CD4-positive, alpha-beta memory T cell (primary cell): ENCODE measurements around the gene EIF3J. TPM values are rescaled to one million over a fixed set of nuclear protein-coding genes. Genes with fewer than 3 reads are reported as not detected.
A peak's percentile ranks its signal among the peaks of the same experiment; 100 is the strongest.
"Not testable (repeated sequence)": the region's sequence is repeated elsewhere in the genome, so short reads cannot be mapped to it uniquely, and the experiment has no call there.

Experiments used
- CTCF ChIA-PET: fragments of 350-600 bp; sonication (Branson Sonifier 250); formaldehyde crosslinking; loops from one replicate; lab custom pipeline; 2021; ENCODE audit warnings: inconsistent platforms; ENCODE audit not compliant: partially characterized antibody; lab: Charles Lee
- POLR2A ChIA-PET: fragments of 350-600 bp; sonication (Branson Sonifier 250); formaldehyde crosslinking; loops from one replicate; lab custom pipeline; 2021; ENCODE audit not compliant: partially characterized antibody; lab: Charles Lee
- DNase-seq, 5 donors: peaks; one replicate each; pipeline versions ENCODE4 v3.0.0 to v3.0.0-alpha.2; 2020 to 2022; ENCODE audit warnings: mixed read lengths in 1 of 5
- H3K27ac ChIP-seq: one replicate; pipeline ENCODE4 v1.7.0; 2013; ENCODE audit warnings: low read depth, low read length
- H3K27me3 ChIP-seq: 2 replicates; pipeline ENCODE4 v1.7.0; 2013; ENCODE audit warnings: mild to moderate bottlenecking, low read length, moderate library complexity; ENCODE audit not compliant: insufficient read depth
- H3K36me3 ChIP-seq: 2 replicates; pipeline ENCODE4 v1.7.0; 2013; ENCODE audit warnings: mild to moderate bottlenecking, low read length, moderate library complexity; ENCODE audit not compliant: insufficient read depth
- H3K4me1 ChIP-seq: 2 replicates; pipeline ENCODE4 v1.7.0; 2013; ENCODE audit warnings: mild to moderate bottlenecking, low read length, moderate library complexity; ENCODE audit not compliant: insufficient read depth
- H3K4me3 ChIP-seq, 2 donors: one replicate each; pipeline ENCODE4 v1.7.0; 2013; ENCODE audit warnings: low read length in 2 of 2, mild to moderate bottlenecking in 1 of 2
- H3K9me3 ChIP-seq, 2 donors: one replicate each; pipeline ENCODE4 v1.7.0; 2013; ENCODE audit warnings: low read length in 2 of 2, control low read depth in 1 of 2; ENCODE audit not compliant: control insufficient read depth in 1 of 2
- H3K27ac Mint-ChIP-seq, 7 donors: one replicate each; pipeline ENCODE4 v1.8.0; 2020 to 2021; ENCODE audit warnings: mixed read lengths in 7 of 7, mild to moderate bottlenecking in 6 of 7, inconsistent platforms in 3 of 7, moderate library complexity in 3 of 7
- H3K27me3 Mint-ChIP-seq, 2 donors: one replicate each; pipeline ENCODE4 v1.8.0; 2020 to 2021; ENCODE audit warnings: mixed read lengths in 2 of 2
- H3K36me3 Mint-ChIP-seq, 2 donors: one replicate each; pipeline ENCODE4 v1.8.0; 2020 to 2021; ENCODE audit warnings: mixed read lengths in 2 of 2, inconsistent platforms in 1 of 2, mild to moderate bottlenecking in 1 of 2
- H3K4me1 Mint-ChIP-seq, 4 donors: one replicate each; pipeline ENCODE4 v1.8.0; 2020 to 2021; ENCODE audit warnings: mixed read lengths in 4 of 4, mild to moderate bottlenecking in 1 of 4
- H3K4me3 Mint-ChIP-seq, 8 donors: one replicate each; pipeline ENCODE4 v1.8.0; 2020 to 2021; ENCODE audit warnings: mixed read lengths in 8 of 8, mild to moderate bottlenecking in 7 of 8, moderate library complexity in 6 of 8, inconsistent platforms in 3 of 8
- H3K9me3 Mint-ChIP-seq, 8 donors: one replicate each; pipeline ENCODE4 v1.8.0; 2020 to 2021; ENCODE audit warnings: mixed read lengths in 8 of 8, mild to moderate bottlenecking in 5 of 8, inconsistent platforms in 3 of 8, moderate library complexity in 1 of 8
- intact Hi-C: fragments of 100-400 bp; cut with micrococcal nuclease; formaldehyde crosslinking; loops from one replicate; pipeline ENCODE4 v1.15.1; 2023
- polyA plus RNA-seq, 2 donors: library from polyadenylated mRNA; unstranded; fragments of 300-500 nt; fragmentation: Illumina TruSeq; gene quantifications; one replicate each; pipeline ENCODE4 v1.2.3, GENCODE V29; 2021
- total RNA-seq, 2 experiments: library from RNA; stranded (reverse); gene quantifications; one replicate each; pipeline ENCODE4 v1.2.3, GENCODE V29; 2021

Gene EIF3J
- total and polyA plus RNA-seq, 4 experiments from 2014 or later = 20.4 to 76.8 (median 48.0) TPM

GRCh38 chr15:44549152-44549551 lies 12.2 kb downstream of the EIF3J start:
- DNase-seq, intact Hi-C loops, H3K27me3 ChIP-seq, H3K9me3 ChIP-seq, H3K4me3 Mint-ChIP-seq, H3K27ac ChIP-seq, H3K4me3 ChIP-seq, H3K9me3 Mint-ChIP-seq, H3K27me3 Mint-ChIP-seq: not testable (repeated sequence)
- peaks cover 20% of the 10 kb centered on the region for H3K36me3 ChIP-seq
- peaks cover 10 to 42% of the 10 kb centered on the region in 2 donors for H3K36me3 Mint-ChIP-seq
- H3K4me1 Mint-ChIP-seq = peaks cover 25 to 55% (median 36%) of the 10 kb centered on the region in 4 donors
- ChIA-PET POLR2A (interaction anchor here (1.0 kb wide), 1 partner anchor 11 kb away, joined by 4 read pairs; no protein-coding TSS in a partner anchor), CTCF (interaction anchor here (1.5 kb wide), 2 partner anchors 10 to 22 kb away, joined by 4 to 5 read pairs; no protein-coding TSS in a partner anchor)
- peak overlapping the region in 1 of 7 donors; percentile 46 for H3K27ac Mint-ChIP-seq
- H3K4me1 ChIP-seq = peaks cover 44% of the 10 kb centered on the region

- no peaks in the 10 kb centered on the region for H3K27me3 Mint-ChIP-seq
- H3K36me3 Mint-ChIP-seq = peaks cover 15 to 52% of the 10 kb centered on the region in 2 donors
- H3K9me3 Mint-ChIP-seq = no peaks in the 10 kb centered on the region
- CTCF ChIA-PET = interaction anchor here (0.7 to 1.6 kb wide), 6 partner anchors 9 to 186 kb away, joined by 3 to 7 read pairs (median 4); no protein-coding TSS in a partner anchor
- H3K27ac ChIP-seq = no peak overlapping the region
- no peak overlapping the region for H3K4me3 Mint-ChIP-seq
- peak overlapping the region; percentile 25 to 90 (median 59) for H3K27ac Mint-ChIP-seq
- POLR2A ChIA-PET = interaction anchor here (0.6 to 1.0 kb wide), 4 partner anchors 12 to 596 kb away, joined by 3 to 4 read pairs (median 4); no protein-coding TSS in a partner anchor
- peak in 4 of 5 donors; percentile 30 to 57 (median 32) for DNase-seq
- peaks cover 33 to 61% (median 43%) of the 10 kb centered on the region in 4 donors for H3K4me1 Mint-ChIP-seq
- peaks cover 47% of the 10 kb centered on the region for H3K4me1 ChIP-seq
- no peak overlapping the region for H3K4me3 ChIP-seq
- intact Hi-C loops = no loop called here
- H3K27me3 ChIP-seq = no peaks in the 10 kb centered on the region
- H3K36me3 ChIP-seq = peaks cover 26% of the 10 kb centered on the region
- no peaks in the 10 kb centered on the region for H3K9me3 ChIP-seq
These were observed 13.3 kb downstream of the EIF3J start for GRCh38 chr15:44550256-44550655.

GRCh38 chr15:44550734-44551133 lies 13.8 kb downstream of the EIF3J start:
- DNase-seq = no peak
- Histone ChIP-seq H3K4me1 (peaks cover 47% of the 10 kb centered on the region), H3K27ac (no peak overlapping the region), H3K4me3 (no peak overlapping the region), H3K9me3 (no peaks in the 10 kb centered on the region), H3K27me3 (no peaks in the 10 kb centered on the region), H3K36me3 (peaks cover 31% of the 10 kb centered on the region)
- Mint-ChIP-seq H3K4me1 (peaks cover 34 to 61% (median 45%) of the 10 kb centered on the region in 4 donors), H3K27me3 (no peaks in the 10 kb centered on the region), H3K9me3 (no peaks in the 10 kb centered on the region), H3K36me3 (peaks cover 19 to 54% of the 10 kb centered on the region in 2 donors), H3K27ac (peak overlapping the region in 4 of 7 donors; percentile 51 to 90 (median 63)), H3K4me3 (no peak overlapping the region)
- ChIA-PET CTCF (interaction anchor here (1.3 to 1.6 kb wide), 3 partner anchors 9 to 27 kb away, joined by 4 to 7 read pairs (median 5); no protein-coding TSS in a partner anchor), POLR2A (no interaction called here)
- intact Hi-C loops = no loop called here

- Mint-ChIP-seq H3K36me3 (peaks cover 41 to 65% of the 10 kb centered on the region in 2 donors), H3K27me3 (no peaks in the 10 kb centered on the region), H3K4me1 (peaks cover 25 to 46% (median 37%) of the 10 kb centered on the region in 4 donors), H3K4me3 (peak overlapping the region in 7 of 8 donors; percentile 6 to 66 (median 41)), H3K9me3 (no peaks in the 10 kb centered on the region), H3K27ac (peak overlapping the region; percentile 14 to 85 (median 75))
- Histone ChIP-seq H3K27me3 (no peaks in the 10 kb centered on the region), H3K9me3 (no peaks in the 10 kb centered on the region), H3K36me3 (peaks cover 47% of the 10 kb centered on the region), H3K4me3 (peak overlapping the region in 1 of 2 donors; percentile 13), H3K27ac (no peak overlapping the region), H3K4me1 (peaks cover 34% of the 10 kb centered on the region)
- POLR2A ChIA-PET = interaction anchor here (0.7 to 2.9 kb wide), 4 partner anchors 9 to 156 kb away, joined by 3 to 16 read pairs (median 6); partner anchors contain the start of genes B2M, EIF3J and PATL2
- DNase-seq = peak in 2 of 5 donors; percentile 16 to 21
- intact Hi-C loops = loop anchor here (2.0 kb wide), 1 partner anchor 18 kb away; the partner anchor contains the start of gene EIF3J
- CTCF ChIA-PET = interaction anchor here (0.6 to 2.2 kb wide), 5 partner anchors 9 to 131 kb away, joined by 3 to 12 read pairs (median 4); no protein-coding TSS in a partner anchor
These were observed 18.2 kb downstream of the EIF3J start for GRCh38 chr15:44554934-44555723.

- Mint-ChIP-seq H3K36me3 (peaks cover 66 to 83% of the 10 kb centered on the region in 2 donors), H3K27ac (peak overlapping the region; percentile 20 to 87 (median 77)), H3K4me3 (peak overlapping the region in 4 of 8 donors; percentile 22 to 47 (median 31)), H3K4me1 (peaks cover 18 to 42% (median 27%) of the 10 kb centered on the region in 4 donors)
- H3K9me3 Mint-ChIP-seq, H3K4me3 ChIP-seq, H3K27me3 Mint-ChIP-seq, H3K27me3 ChIP-seq, intact Hi-C loops, H3K9me3 ChIP-seq: not testable (repeated sequence)
- CTCF ChIA-PET = interaction anchor here (2.9 kb wide), 1 partner anchor 17 kb away, joined by 14 read pairs; no protein-coding TSS in a partner anchor
- peak in 4 of 5 donors; percentile 29 to 48 (median 34) for DNase-seq
- peaks cover 60% of the 10 kb centered on the region for H3K36me3 ChIP-seq
- POLR2A ChIA-PET = interaction anchor here (1.1 kb wide), 1 partner anchor 24 kb away, joined by 3 read pairs; the partner anchor contains the start of gene EIF3J
- peaks cover 21% of the 10 kb centered on the region for H3K4me1 ChIP-seq
- H3K27ac ChIP-seq = peak overlapping the region; percentile 29
These were observed 24.0 kb downstream of the EIF3J start for GRCh38 chr15:44560926-44561325.

- intact Hi-C loops = no loop called here
- no peak overlapping the region for H3K27ac ChIP-seq
- no peaks in the 10 kb centered on the region for H3K27me3 Mint-ChIP-seq
- peaks cover 64 to 81% of the 10 kb centered on the region in 2 donors for H3K36me3 Mint-ChIP-seq
- no peaks in the 10 kb centered on the region for H3K9me3 ChIP-seq
- H3K27me3 ChIP-seq = no peaks in the 10 kb centered on the region
- POLR2A ChIA-PET = no interaction called here
- peaks cover 9% of the 10 kb centered on the region for H3K4me1 ChIP-seq
- H3K4me3 ChIP-seq = no peak overlapping the region
- CTCF ChIA-PET = interaction anchor here (0.5 kb wide), 1 partner anchor 12 kb away, joined by 3 read pairs; no protein-coding TSS in a partner anchor
- H3K4me3 Mint-ChIP-seq = no peak overlapping the region
- peaks cover 6 to 20% (median 10%) of the 10 kb centered on the region in 4 donors for H3K4me1 Mint-ChIP-seq
- peaks cover 69% of the 10 kb centered on the region for H3K36me3 ChIP-seq
- peaks cover 0 to 2% (median 0%) of the 10 kb centered on the region in 8 donors for H3K9me3 Mint-ChIP-seq
- DNase-seq = no peak
- peak overlapping the region in 1 of 7 donors; percentile 44 for H3K27ac Mint-ChIP-seq
These were observed 28.6 kb downstream of the EIF3J start for GRCh38 chr15:44565387-44566154.
